GM12878 (cell line): ENCODE data around the gene ADAM15. TPM values are rescaled to one million over a fixed set of nuclear protein-coding genes. Genes with fewer than 3 reads are reported as not detected.

Experiments
- ATAC-seq: fragments of 200-7000 bp; cut with Tn5 transposase; 3 replicates; pipeline ENCODE4 v1.9.1; 2020; ENCODE audit warnings: mild to moderate bottlenecking, moderate library complexity
- BruUV-seq: library from RNA; stranded (reverse); fragments of 400-500 nt; replicated peaks from 2 replicates; lab custom pipeline; 2021; lab: Mats Ljungman, UMichigan
- CTCF ChIA-PET: fragments of 300-600 bp; sonication (Branson Sonifier 250); formaldehyde crosslinking; extraction: SDS; loops from one replicate; lab custom pipeline; 2021; ENCODE audit warnings: inconsistent platforms; lab: Yijun Ruan, JAX
- POLR2A ChIA-PET: fragments of 350-600 bp; formaldehyde crosslinking; extraction: SDS; loops from one replicate; lab custom pipeline; 2021; ENCODE audit warnings: inconsistent platforms; lab: Charles Lee
- RAD21 ChIA-PET: fragments of 300-600 bp; sonication (Branson Sonifier 250); formaldehyde crosslinking; loops from one replicate; lab custom pipeline; 2023; ENCODE audit warnings: antibody characterized with exemption; ENCODE audit not compliant: unreplicated experiment; lab: Charles Lee
- SMC1A ChIA-PET: fragments of 300-600 bp; sonication (Branson Sonifier 250); formaldehyde crosslinking; loops from one replicate; lab custom pipeline; 2023; ENCODE audit not compliant: unreplicated experiment, uncharacterized antibody; lab: Charles Lee
- DNase-seq: peaks from one replicate; pipeline ENCODE4 v3.0.0-alpha.2; 2011; ENCODE audit warnings: low read depth, low spot score
- FAIRE-seq: peaks from 3 replicates; lab custom pipeline; 2011; peaks lifted over from hg19 to GRCh38; lab: Jason Lieb, UNC
- H2AFZ ChIP-seq: 2 replicates; pipeline ENCODE4 v1.6.0; 2011; ENCODE audit warnings: low read depth, low read length, control low read depth; ENCODE audit not compliant: control insufficient read depth
- H3K27ac ChIP-seq: 2 replicates; pipeline ENCODE4 v1.5.1; 2011; ENCODE audit warnings: control low read depth; ENCODE audit not compliant: control insufficient read depth, insufficient read depth
- H3K27me3 ChIP-seq, 2 experiments: replicated peaks in 1 of 2; 2 replicates each; pipeline versions ENCODE4 v1.6.0 to v1.6.1; 2011; ENCODE audit warnings: low read length in 1 of 2; ENCODE audit not compliant: control insufficient read depth in 2 of 2, insufficient read depth in 2 of 2
- H3K36me3 ChIP-seq, 2 experiments: 2 replicates each; pipeline ENCODE4 v1.5.1; 2011; ENCODE audit warnings: low read length in 1 of 2; ENCODE audit not compliant: control insufficient read depth in 2 of 2, insufficient read depth in 2 of 2
- H3K4me1 ChIP-seq: 2 replicates; pipeline ENCODE4 v1.6.1; 2011; ENCODE audit warnings: mild to moderate bottlenecking, low read length, moderate library complexity, mixed read lengths; ENCODE audit not compliant: control insufficient read depth, insufficient read depth
- H3K4me2 ChIP-seq: 2 replicates; pipeline ENCODE4 v1.6.0; 2011; ENCODE audit warnings: control low read depth; ENCODE audit not compliant: control insufficient read depth, insufficient read depth
- H3K4me3 ChIP-seq: fragments of 200-600 bp; sonication (generic); 2 replicates; pipeline ENCODE4 v1.5.1; 2016
- H3K79me2 ChIP-seq: 2 replicates; pipeline ENCODE4 v1.6.0; 2011; ENCODE audit warnings: low read length; ENCODE audit not compliant: control insufficient read depth, insufficient read depth
- H3K9ac ChIP-seq: 2 replicates; pipeline ENCODE4 v1.8.0; 2011; ENCODE audit warnings: low read length, control low read depth, mixed read lengths; ENCODE audit not compliant: control insufficient read depth, insufficient read depth
- H3K9me3 ChIP-seq: replicated peaks from 3 replicates; pipeline ENCODE4 v1.5.1; 2011; ENCODE audit warnings: mild to moderate bottlenecking, low read length; ENCODE audit not compliant: control insufficient read depth, insufficient read depth
- H4K20me1 ChIP-seq: 2 replicates; pipeline ENCODE4 v1.6.0; 2011; ENCODE audit not compliant: control insufficient read depth, insufficient read depth
- ATF3 ChIP-seq: IDR thresholded peaks from 2 replicates; pipeline ENCODE4 v1.6.1; 2011; ENCODE audit warnings: low read depth, mild to moderate bottlenecking, low read length, moderate library complexity, borderline replicate concordance; ENCODE audit errors: extremely low read depth
- CBX3 ChIP-seq: fragments of 200-600 bp; sonication (generic); IDR thresholded peaks from 2 replicates; pipeline ENCODE4 v1.6.1; 2016; ENCODE audit warnings: low read depth, borderline replicate concordance
- CREM ChIP-seq: IDR thresholded peaks from 2 replicates; pipeline ENCODE4 v1.6.1; 2014; ENCODE audit warnings: antibody characterized with exemption, low read depth
- PAX5 ChIP-seq: IDR thresholded peaks from 2 replicates; pipeline ENCODE4 v1.6.1; 2011; ENCODE audit warnings: low read depth, low read length, borderline replicate concordance
- RAD51 ChIP-seq: fragments of 450-650 bp; IDR thresholded peaks from 2 replicates; pipeline ENCODE4 v1.6.1; 2016; ENCODE audit warnings: moderate library complexity, mild to moderate bottlenecking, inconsistent platforms
- SMAD1 ChIP-seq: fragments of 450-650 bp; IDR thresholded peaks from 2 replicates; pipeline ENCODE4 v1.6.1; 2018; ENCODE audit warnings: mild to moderate bottlenecking, low read depth; ENCODE audit not compliant: partially characterized antibody
- SUPT20H ChIP-seq: IDR thresholded peaks from 2 replicates; pipeline ENCODE4 v1.6.1; 2011; ENCODE audit warnings: low read depth, mild to moderate bottlenecking, low read length, moderate library complexity, borderline replicate concordance; ENCODE audit not compliant: control insufficient read depth
- TARDBP ChIP-seq: IDR thresholded peaks from 2 replicates; pipeline ENCODE4 v1.6.1; 2016; ENCODE audit warnings: borderline replicate concordance
- WGBS: methylation state at CpG from one replicate; pipeline ENCODE4 v1.1.6; 2016; ENCODE audit warnings: low lambda C conversion rate; ENCODE audit not compliant: insufficient replicate concordance, insufficient coverage; ENCODE audit errors: missing lambda C conversion rate; 5-methylcytosine and 5-hydroxymethylcytosine counted together
- in situ Hi-C: fragments of 300-500 bp; cut with MboI; formaldehyde crosslinking; loops from 9 replicates; pipeline ENCODE4 v1.14.3; 2018; ENCODE audit warnings: mixed read lengths
- intact Hi-C: fragments of 100-400 bp; cut with micrococcal nuclease; formaldehyde crosslinking; loops from one replicate; pipeline ENCODE4 v1.14.2; 2022; ENCODE audit not compliant: unreplicated experiment
- polyA plus RNA-seq, 11 experiments: library from polyadenylated mRNA; depleted of rRNA in 4 of 11; unstranded in 6 of 11; stranded (reverse) in 5 of 11; fragments of >200 nt; fragmentation: Nextera tagmentation in 4 of 11; fragmentation: Illumina TruSeq in 1 of 11; extraction: Ambion mirVana in 4 of 11; extraction: Trizol in 1 of 11; gene quantifications; 1 replicate in 1 of 11; 2 replicates in 10 of 11; pipeline versions ENCODE4 v1.2.1 to v1.2.3, GENCODE V29; 2011 to 2016; ENCODE audit warnings: inconsistent platforms in 2 of 11, missing spikeins in 2 of 11, low read depth in 1 of 11
- total RNA-seq, 4 experiments: library from RNA; depleted of rRNA in 3 of 4; stranded (reverse); fragments of >200 nt in 3 of 4; fragmentation: Illumina TruSeq in 1 of 4; extraction: Trizol in 1 of 4; gene quantifications; 2 replicates each; pipeline versions ENCODE4 v1.2.1 to v1.2.3, GENCODE V29; 2013 to 2021
- TF ChIP-seq, protein P1 (sequence below): IDR thresholded peaks from 2 replicates; pipeline ENCODE4 v1.6.1; 2011; ENCODE audit warnings: borderline replicate concordance, low read depth, mild to moderate bottlenecking, moderate library complexity, low read length; ENCODE audit not compliant: insufficient read depth, poor library complexity, severe bottlenecking

Gene ADAM15
- total and polyA plus RNA-seq, 10 of the 15 experiments (the other 5 are each of a cell fraction or from before 2014, with no cell fraction given) = 0.29 to 38.8 (median 14.7) TPM

GRCh38 chr1:155103325-155103724, 52.2 kb downstream of the ADAM15 start:
- ChIA-PET POLR2A (interaction anchor here (0.6 kb wide), 1 partner anchor 196 kb away, joined by 4 read pairs; no protein-coding TSS in a partner anchor), RAD21 (no interaction called here)
- no peak overlapping the region for H3K27ac ChIP-seq
- DNase-seq = no peak
- 76% methylated on average over 9 of the region's 9 CpGs for WGBS
- H3K4me1 ChIP-seq = no peaks in the 10 kb centered on the region
- no peaks in the 10 kb centered on the region for H3K79me2 ChIP-seq
- TF ChIP-seq RAD51 (no peak), CREM (no peak), SMAD1 (no peak), PAX5 (no peak), CBX3 (no peak), SUPT20H (no peak), ATF3 (no peak), TARDBP (no peak)
- TF ChIP-seq, protein P1, sequence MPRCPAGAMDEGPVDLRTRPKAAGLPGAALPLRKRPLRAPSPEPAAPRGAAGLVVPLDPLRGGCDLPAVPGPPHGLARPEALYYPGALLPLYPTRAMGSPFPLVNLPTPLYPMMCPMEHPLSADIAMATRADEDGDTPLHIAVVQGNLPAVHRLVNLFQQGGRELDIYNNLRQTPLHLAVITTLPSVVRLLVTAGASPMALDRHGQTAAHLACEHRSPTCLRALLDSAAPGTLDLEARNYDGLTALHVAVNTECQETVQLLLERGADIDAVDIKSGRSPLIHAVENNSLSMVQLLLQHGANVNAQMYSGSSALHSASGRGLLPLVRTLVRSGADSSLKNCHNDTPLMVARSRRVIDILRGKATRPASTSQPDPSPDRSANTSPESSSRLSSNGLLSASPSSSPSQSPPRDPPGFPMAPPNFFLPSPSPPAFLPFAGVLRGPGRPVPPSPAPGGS = no peak
- TF ChIP-seq, all 136 proteins: peak for 0
- intact Hi-C loops = no loop called here
- Histone ChIP-seq H3K9me3 (no peaks in the 10 kb centered on the region), H3K4me3 (no peak overlapping the region), H3K27me3 (no peaks in the 10 kb centered on the region), H3K9ac (no peak overlapping the region), H3K36me3 (no peaks in the 10 kb centered on the region), H4K20me1 (no peaks in the 10 kb centered on the region), H3K4me2 (no peak overlapping the region), H2AFZ (no peak overlapping the region)
- SMC1A ChIA-PET = interaction anchor here (1.3 kb wide), 1 partner anchor 69 kb away, joined by 3 read pairs; the partner anchor contains the start of gene KRTCAP2
- CTCF ChIA-PET = no interaction called here
- no peak for FAIRE-seq
- no TSS peak for BruUV-seq
- ATAC-seq = no peak
- in situ Hi-C loops = no loop called here
